ENCODE measurements around the gene UBE2E1.
"Not testable (repeated sequence)": the region's sequence is repeated elsewhere in the genome, so short reads cannot be mapped to it uniquely, and the experiment has no call there.

The UBE2E1 gene

GRCh38 chr3:23916886-23917678 lies 111.3 kb downstream of the UBE2E1 start, which contains the start of the genes NKIRAS1 and RPL15:
Gene NKIRAS1, minus strand, starts transcription at chr3:23916990. Its CDS starts 6,086 bp downstream, at chr3:23910904.
Gene RPL15, plus strand, starts transcription at chr3:23917132. Its CDS starts 728 bp downstream, at chr3:23917860.
- DNase-seq (ENCODE audit: low spot score) = peak; percentile 97

DNA sequence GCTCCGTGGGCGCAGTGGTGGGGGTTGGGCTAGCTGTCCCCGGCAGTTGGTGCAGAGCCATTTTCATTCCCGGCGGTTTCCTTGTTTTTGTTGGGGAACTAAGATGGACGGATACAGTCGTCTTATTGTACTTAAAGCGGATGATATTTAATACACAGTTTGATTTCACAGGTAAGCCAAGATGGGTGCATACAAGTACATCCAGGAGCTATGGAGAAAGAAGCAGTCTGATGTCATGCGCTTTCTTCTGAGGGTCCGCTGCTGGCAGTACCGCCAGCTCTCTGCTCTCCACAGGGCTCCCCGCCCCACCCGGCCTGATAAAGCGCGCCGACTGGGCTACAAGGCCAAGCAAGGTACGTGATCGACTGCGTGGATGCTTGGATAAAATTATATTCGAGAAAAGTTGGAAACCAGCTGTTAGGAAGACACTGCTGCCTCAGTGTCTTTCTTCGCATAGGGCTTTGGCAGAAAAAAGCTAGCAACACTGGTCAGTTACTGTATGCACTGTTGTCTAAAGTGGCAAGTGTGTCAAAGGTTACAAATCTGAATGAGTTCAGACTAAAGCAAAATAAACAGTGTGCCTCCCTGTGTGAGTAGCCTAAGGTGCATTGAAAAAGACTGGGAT lies 112.0 kb downstream of the UBE2E1 start:
- DNase-seq (ENCODE audit: low spot score) = peak; percentile 71

DNA sequence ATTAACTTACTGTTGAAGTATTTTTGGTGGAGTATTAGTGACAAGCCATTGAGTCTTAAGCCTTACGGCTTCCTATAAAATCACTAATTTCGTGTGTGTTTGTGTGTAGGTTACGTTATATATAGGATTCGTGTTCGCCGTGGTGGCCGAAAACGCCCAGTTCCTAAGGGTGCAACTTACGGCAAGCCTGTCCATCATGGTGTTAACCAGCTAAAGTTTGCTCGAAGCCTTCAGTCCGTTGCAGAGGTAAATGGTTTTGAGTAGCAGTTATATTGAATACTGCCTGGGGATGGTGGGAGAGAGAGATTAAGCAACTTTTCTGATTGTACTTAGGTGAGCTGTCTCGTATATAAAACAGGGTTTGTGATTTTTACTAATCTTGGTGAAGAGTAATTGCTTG lies 112.6 kb downstream of the UBE2E1 start:
- DNase-seq (ENCODE audit: low spot score) = not testable (repeated sequence)

DNA sequence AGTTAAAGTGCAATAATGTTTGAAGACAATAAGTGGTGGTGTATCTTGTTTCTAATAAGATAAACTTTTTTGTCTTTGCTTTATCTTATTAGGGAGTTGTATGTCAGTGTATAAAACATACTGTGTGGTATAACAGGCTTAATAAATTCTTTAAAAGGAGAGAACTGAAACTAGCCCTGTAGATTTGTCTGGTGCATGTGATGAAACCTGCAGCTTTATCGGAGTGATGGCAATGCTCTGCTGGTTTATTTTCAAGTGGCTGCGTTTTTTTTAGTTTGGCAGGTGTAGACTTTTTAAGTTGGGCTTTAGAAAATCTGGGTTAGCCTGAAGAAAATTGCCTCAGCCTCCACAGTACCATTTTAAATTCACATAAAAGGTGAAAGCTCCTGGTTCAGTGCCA lies 113.9 kb downstream of the UBE2E1 start:
- DNase-seq (ENCODE audit: low spot score) = no peak

DNA sequence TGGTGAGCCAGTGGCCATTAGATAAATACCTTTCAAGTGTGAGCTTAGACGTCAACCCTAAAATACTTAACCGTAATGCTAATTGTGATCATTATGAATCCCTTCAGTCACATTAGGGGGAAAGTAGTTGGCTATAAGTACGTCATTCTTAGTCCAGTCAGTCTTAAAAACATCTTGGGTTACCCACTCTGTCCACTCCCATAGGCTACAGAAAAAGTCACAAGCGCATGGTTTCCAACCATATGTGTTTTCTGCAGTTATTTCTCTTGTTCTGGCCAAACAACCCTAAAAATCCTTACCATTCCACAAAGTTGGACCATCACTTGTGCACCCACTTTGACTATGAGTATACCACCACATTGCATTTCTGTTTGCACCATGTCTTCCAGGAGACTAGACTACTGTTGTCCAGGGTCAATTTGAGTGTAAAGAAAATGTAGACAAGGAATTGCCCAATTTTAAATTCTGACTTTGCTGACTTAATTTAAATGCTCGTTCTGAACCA lies 114.4 kb downstream of the UBE2E1 start:
- DNase-seq (ENCODE audit: low spot score) = no peak

DNA sequence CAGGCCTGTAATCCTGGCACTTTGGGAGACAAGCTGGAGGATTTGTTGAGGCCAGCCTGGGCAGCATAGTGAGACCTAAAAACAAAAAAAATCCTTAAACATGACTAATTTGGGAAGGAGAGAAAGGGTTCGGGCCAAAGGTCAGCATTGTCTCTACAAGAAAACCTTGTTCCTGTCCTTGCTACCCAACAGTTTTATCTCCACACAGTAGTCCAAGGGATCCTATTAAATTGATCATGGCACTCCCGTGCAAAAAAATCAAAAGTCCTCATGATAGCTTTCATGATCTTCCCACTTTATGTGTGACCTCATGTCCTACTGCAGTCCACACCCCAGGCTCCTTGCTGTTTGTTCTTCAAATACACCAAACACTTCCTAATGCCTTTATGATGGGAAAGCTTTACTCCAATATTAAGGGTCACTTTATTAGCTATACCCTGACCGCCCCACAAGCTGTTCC lies 115.3 kb downstream of the UBE2E1 start:
- DNase-seq (ENCODE audit: low spot score) = no peak

DNA sequence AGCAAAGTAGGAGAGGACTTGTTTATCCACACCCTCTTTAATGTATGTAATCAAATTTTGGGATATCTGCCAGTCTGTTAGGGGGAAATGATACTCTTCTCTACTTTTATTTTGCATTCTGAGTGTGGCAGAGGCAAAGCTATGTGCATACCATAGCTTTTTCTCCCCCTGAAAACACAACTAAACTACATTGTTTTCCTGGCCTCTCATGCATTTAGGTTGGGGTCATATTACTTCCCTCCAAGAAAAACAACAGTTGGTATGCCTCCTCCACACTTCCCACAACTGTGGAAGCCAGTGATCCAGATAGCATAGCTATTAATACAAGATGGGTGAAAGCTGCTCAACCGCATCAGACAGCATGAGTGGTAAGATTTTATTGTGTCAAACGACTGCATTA lies 118.0 kb downstream of the UBE2E1 start:
- no peak for DNase-seq (ENCODE audit: low spot score)

GRCh38 chr3:23926246-23926645 lies 120.5 kb downstream of the UBE2E1 start:
- DNase-seq (ENCODE audit: low spot score) = no peak

- DNase-seq (ENCODE audit: low spot score) = no peak
Measured at GRCh38 chr3:23926736-23927135, 121.0 kb downstream of the UBE2E1 start.

DNA sequence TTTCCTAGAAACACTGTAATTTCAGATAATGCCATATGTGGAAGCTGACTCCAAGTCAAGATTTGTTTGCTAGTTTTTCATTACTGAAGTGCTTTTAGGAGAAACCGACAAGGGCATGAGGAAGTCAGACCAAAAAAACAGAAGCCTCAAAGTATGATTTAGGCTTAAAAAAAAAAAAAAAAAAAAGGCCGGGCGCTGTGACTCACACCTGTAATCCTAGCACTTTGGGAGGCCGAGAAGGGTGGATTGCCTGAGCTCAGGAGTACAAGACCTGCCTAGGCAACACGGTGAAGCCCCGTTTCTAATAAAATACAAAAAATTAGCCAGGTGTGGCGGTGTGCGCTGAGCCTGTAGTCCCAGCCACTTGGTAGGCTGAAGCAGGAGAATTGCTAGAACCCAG lies 122.8 kb downstream of the UBE2E1 start:
- no peak for DNase-seq (ENCODE audit: low spot score)

GRCh38 chr3:23931597-23931996 lies 125.8 kb downstream of the UBE2E1 start:
- no peak for DNase-seq (ENCODE audit: low spot score)

DNA sequence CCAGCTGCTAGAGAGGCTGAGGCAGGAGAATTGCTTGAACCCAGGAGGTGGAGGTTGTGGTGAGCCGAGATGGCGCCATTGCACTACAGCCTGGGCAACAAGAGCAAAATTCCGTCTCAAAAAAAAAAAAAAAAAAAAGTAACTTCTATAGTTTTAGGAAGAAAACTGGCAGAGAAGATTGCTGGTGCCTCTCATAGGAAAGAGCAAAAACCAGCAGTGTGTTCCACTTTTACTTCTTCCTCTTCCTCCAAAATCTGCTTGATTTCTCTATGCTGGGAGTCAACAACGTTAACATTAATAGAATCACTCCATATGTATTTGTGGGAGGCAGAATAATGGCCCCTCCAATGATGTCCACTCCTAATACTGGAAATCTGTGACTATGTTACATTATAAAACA lies 126.8 kb downstream of the UBE2E1 start:
- no peak for DNase-seq (ENCODE audit: low spot score)

DNA sequence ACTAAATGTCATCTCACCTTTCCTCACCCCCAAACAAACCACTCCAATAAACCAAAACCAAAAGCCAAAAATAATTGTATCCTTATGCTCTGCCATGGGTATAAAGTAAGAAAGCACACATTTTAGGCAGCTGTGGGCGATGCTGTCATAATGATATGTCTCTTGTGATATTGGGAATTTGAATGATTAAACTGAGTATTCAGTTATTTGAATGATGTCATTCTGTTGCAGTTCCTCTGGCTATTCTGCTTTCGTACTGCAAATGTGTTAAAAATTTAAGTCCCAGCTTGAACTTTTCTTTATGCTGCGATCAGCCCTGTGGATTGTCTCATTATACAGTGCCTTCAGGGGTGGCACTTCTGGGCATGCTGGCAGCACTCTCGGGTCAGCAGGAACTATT lies 128.5 kb downstream of the UBE2E1 start:
- DNase-seq (ENCODE audit: low spot score) = no peak

DNA sequence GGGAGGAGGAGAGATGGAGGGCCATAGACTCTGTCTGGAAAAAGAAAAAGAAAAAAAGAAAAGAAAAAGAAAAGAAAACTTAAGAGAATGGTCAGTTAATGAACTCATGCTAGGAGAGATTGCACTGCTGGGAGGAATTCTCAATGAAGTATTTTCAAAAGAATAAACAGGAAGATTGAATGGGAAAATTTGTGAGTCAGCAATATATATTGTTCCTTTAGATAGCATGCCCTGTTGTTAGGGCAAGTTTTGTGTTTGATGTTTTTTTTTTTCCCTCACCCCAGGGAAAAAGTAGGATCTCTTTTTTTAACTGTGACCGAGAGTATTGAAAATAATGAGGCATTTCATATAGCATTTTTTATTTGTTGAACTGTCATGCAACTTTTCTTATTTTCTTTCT lies 131.5 kb downstream of the UBE2E1 start:
- no peak for DNase-seq (ENCODE audit: low spot score)

DNA sequence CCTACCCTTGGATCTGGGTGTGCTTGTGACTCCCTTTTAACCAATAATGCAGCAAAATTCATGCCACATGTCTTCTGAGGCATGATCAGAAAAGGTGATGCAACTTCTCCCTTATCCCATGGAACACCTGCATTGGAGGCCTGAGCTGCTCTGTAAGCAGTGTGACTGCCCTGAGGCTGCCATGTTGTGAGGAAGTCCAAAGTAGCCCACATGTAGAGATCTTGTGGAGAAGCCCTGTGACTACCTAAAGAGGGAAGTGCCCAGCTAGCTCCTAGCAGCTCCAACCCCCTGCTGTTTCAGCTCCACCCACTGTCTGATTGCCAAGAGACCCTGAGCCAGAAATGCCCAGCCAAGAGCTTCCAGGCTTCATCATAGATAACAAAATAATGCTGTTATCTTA lies 132.9 kb downstream of the UBE2E1 start:
- no peak for DNase-seq (ENCODE audit: low spot score)

DNA sequence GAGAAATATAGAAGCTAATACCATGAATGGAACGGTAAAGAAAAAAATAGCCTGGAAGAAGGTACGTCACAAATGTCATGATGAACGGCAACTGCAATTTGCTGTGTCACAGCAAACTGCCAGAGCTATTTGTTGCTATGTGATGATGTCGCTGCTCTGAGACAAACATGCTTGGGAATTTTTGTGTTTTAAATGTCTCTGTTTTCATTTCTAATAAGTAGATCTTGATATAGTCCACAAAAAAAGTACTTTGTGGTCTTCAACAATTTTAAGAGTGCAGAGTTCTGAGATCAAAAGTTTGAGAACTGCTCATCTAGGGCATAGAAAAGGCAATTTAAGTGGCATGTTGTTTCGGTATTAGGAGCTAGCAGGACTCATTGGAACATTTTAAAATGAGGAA lies 135.0 kb downstream of the UBE2E1 start:
- no peak for DNase-seq (ENCODE audit: low spot score)
